ENCODE data around the gene VWA5B2. TPM values are rescaled to one million over a fixed set of nuclear protein-coding genes. Genes with fewer than 3 reads are reported as not detected.
A peak's percentile ranks its signal among the peaks of the same experiment; 100 is the strongest.

The VWA5B2 gene
- total RNA-seq, 2 experiments from 2014 or later = not detected

GRCh38 chr3:184237807-184238206 is 8.4 kb downstream of the VWA5B2 start:
- DNase-seq = no peak
- H3K4me3 Mint-ChIP-seq = no peak overlapping the region
- H3K27me3 Mint-ChIP-seq = peaks cover 4% of the 10 kb centered on the region
- H3K4me1 Mint-ChIP-seq = no peaks in the 10 kb centered on the region
- ChIA-PET CTCF (interaction anchor here (0.6 to 2.1 kb wide), 4 partner anchors 8 to 67 kb away, joined by 3 to 15 read pairs (median 6); no protein-coding TSS in a partner anchor), POLR2A (interaction anchor here (1.1 to 1.2 kb wide), 2 partner anchors 10 kb away, joined by 3 to 5 read pairs; no protein-coding TSS in a partner anchor)
- no peaks in the 10 kb centered on the region for H3K9me3 Mint-ChIP-seq
- H3K36me3 Mint-ChIP-seq (ENCODE audit: low read depth) = peaks cover 3% of the 10 kb centered on the region
- no peak overlapping the region for H3K27ac Mint-ChIP-seq

- DNase-seq = no peak
- Mint-ChIP-seq H3K4me1 (no peaks in the 10 kb centered on the region), H3K36me3 (ENCODE audit: low read depth) (peaks cover 6% of the 10 kb centered on the region), H3K9me3 (no peaks in the 10 kb centered on the region), H3K27me3 (peaks cover 1% of the 10 kb centered on the region), H3K27ac (no peak overlapping the region), H3K4me3 (no peak overlapping the region)
- POLR2A ChIA-PET = interaction anchor here (1.2 kb wide), 1 partner anchor 9 kb away, joined by 5 read pairs; no protein-coding TSS in a partner anchor
- CTCF ChIA-PET = interaction anchor here (0.6 to 2.1 kb wide), 4 partner anchors 8 to 67 kb away, joined by 3 to 15 read pairs (median 6); no protein-coding TSS in a partner anchor
Measured at GRCh38 chr3:184238246-184238818, 8.9 kb downstream of the VWA5B2 start.

GRCh38 chr3:184239221-184239620 is 9.8 kb downstream of the VWA5B2 start:
- no peaks in the 10 kb centered on the region for H3K4me1 Mint-ChIP-seq
- POLR2A ChIA-PET = no interaction called here
- H3K36me3 Mint-ChIP-seq (ENCODE audit: low read depth) = peaks cover 8% of the 10 kb centered on the region
- peaks cover 1% of the 10 kb centered on the region for H3K27me3 Mint-ChIP-seq
- no peak overlapping the region for H3K4me3 Mint-ChIP-seq
- H3K27ac Mint-ChIP-seq = no peak overlapping the region
- no peak for DNase-seq
- H3K9me3 Mint-ChIP-seq = no peaks in the 10 kb centered on the region
- CTCF ChIA-PET = no interaction called here

GRCh38 chr3:184239708-184240107 is 10.3 kb downstream of the VWA5B2 start:
- peaks cover 12% of the 10 kb centered on the region for H3K36me3 Mint-ChIP-seq (ENCODE audit: low read depth)
- no peaks in the 10 kb centered on the region for H3K9me3 Mint-ChIP-seq
- no peak for DNase-seq
- ChIA-PET CTCF (interaction anchor here (0.9 to 1.5 kb wide), 4 partner anchors 10 to 345 kb away, joined by 3 to 8 read pairs (median 6); partner anchors contain the start of gene EEF1AKMT4), POLR2A (interaction anchor here (1.0 to 1.6 kb wide), 2 partner anchors 10 to 12 kb away, joined by 3 to 6 read pairs; partner anchors contain the start of gene VWA5B2)
- no peak overlapping the region for H3K27ac Mint-ChIP-seq
- no peaks in the 10 kb centered on the region for H3K4me1 Mint-ChIP-seq
- H3K27me3 Mint-ChIP-seq = peaks cover 1% of the 10 kb centered on the region
- H3K4me3 Mint-ChIP-seq = no peak overlapping the region

GRCh38 chr3:184240384-184241140 is 11.2 kb downstream of the VWA5B2 start:
- ChIA-PET POLR2A (interaction anchor here (0.9 to 1.6 kb wide), 3 partner anchors 11 to 19 kb away, joined by 3 to 6 read pairs (median 3); partner anchors contain the start of gene VWA5B2), CTCF (interaction anchor here (0.9 to 1.5 kb wide), 4 partner anchors 9 to 345 kb away, joined by 3 to 8 read pairs (median 6); partner anchors contain the start of gene EEF1AKMT4)
- DNase-seq = no peak
- H3K9me3 Mint-ChIP-seq = no peaks in the 10 kb centered on the region
- no peak overlapping the region for H3K27ac Mint-ChIP-seq
- peaks cover 2% of the 10 kb centered on the region for H3K4me1 Mint-ChIP-seq
- H3K4me3 Mint-ChIP-seq = no peak overlapping the region
- peaks cover 1% of the 10 kb centered on the region for H3K27me3 Mint-ChIP-seq
- H3K36me3 Mint-ChIP-seq (ENCODE audit: low read depth) = peaks cover 18% of the 10 kb centered on the region

- Mint-ChIP-seq H3K27me3 (peaks cover 1% of the 10 kb centered on the region), H3K4me3 (no peak overlapping the region), H3K36me3 (ENCODE audit: low read depth) (peaks cover 18% of the 10 kb centered on the region), H3K4me1 (peaks cover 2% of the 10 kb centered on the region), H3K9me3 (no peaks in the 10 kb centered on the region), H3K27ac (no peak overlapping the region)
- ChIA-PET POLR2A (interaction anchor here (0.9 to 1.6 kb wide), 2 partner anchors 13 to 19 kb away, joined by 3 to 6 read pairs; no protein-coding TSS in a partner anchor), CTCF (interaction anchor here (1.1 to 1.5 kb wide), 3 partner anchors 9 to 346 kb away, joined by 4 to 8 read pairs (median 8); partner anchors contain the start of gene EEF1AKMT4)
- DNase-seq = no peak
Measured at GRCh38 chr3:184241141-184241446, 11.7 kb downstream of the VWA5B2 start.

- DNase-seq = no peak
- ChIA-PET CTCF (interaction anchor here (0.8 to 1.5 kb wide), 2 partner anchors 346 kb away, joined by 3 to 4 read pairs; no protein-coding TSS in a partner anchor), POLR2A (no interaction called here)
- Mint-ChIP-seq H3K27ac (no peak overlapping the region), H3K36me3 (ENCODE audit: low read depth) (peaks cover 18% of the 10 kb centered on the region), H3K27me3 (peaks cover 1% of the 10 kb centered on the region), H3K4me3 (no peak overlapping the region), H3K9me3 (no peaks in the 10 kb centered on the region), H3K4me1 (peaks cover 2% of the 10 kb centered on the region)
Measured at GRCh38 chr3:184241447-184242296, 12.3 kb downstream of the VWA5B2 start.

- ChIA-PET CTCF (interaction anchor here (0.8 kb wide), 2 partner anchors 15 to 347 kb away, joined by 3 to 4 read pairs; no protein-coding TSS in a partner anchor), POLR2A (no interaction called here)
- H3K4me3 Mint-ChIP-seq = no peak overlapping the region
- peaks cover 18% of the 10 kb centered on the region for H3K36me3 Mint-ChIP-seq (ENCODE audit: low read depth)
- peaks cover 1% of the 10 kb centered on the region for H3K27me3 Mint-ChIP-seq
- no peaks in the 10 kb centered on the region for H3K9me3 Mint-ChIP-seq
- H3K27ac Mint-ChIP-seq = no peak overlapping the region
- peaks cover 2% of the 10 kb centered on the region for H3K4me1 Mint-ChIP-seq
- DNase-seq = no peak
Measured at GRCh38 chr3:184242297-184242685, 12.9 kb downstream of the VWA5B2 start.

- no peaks in the 10 kb centered on the region for H3K9me3 Mint-ChIP-seq
- POLR2A ChIA-PET = interaction anchor here (0.7 to 1.9 kb wide), 4 partner anchors 11 to 114 kb away, joined by 3 to 9 read pairs (median 4); partner anchors contain the start of gene EIF2B5
Measured at GRCh38 chr3:184248454-184249411, 19.3 kb downstream of the VWA5B2 start, which contains the start of gene ALG3. TSS of gene ALG3 (minus strand) at chr3:184248962. CDS start at chr3:184248940, 22 bp downstream.

GRCh38 chr3:184249412-184250166 is 20.2 kb downstream of the VWA5B2 start, which contains the start of gene EEF1AKMT4:
TSS of gene EEF1AKMT4 (plus strand) at chr3:184249672. CDS start at chr3:184249695, 23 bp downstream.
- CTCF ChIA-PET = interaction anchor here (0.6 to 1.4 kb wide), 29 partner anchors 9 to 374 kb away, joined by 3 to 24 read pairs (median 3); partner anchors contain the start of genes ABCF3, EIF2B5 and PARL
- DNase-seq = peak; percentile 97
- Mint-ChIP-seq H3K27me3 (no peaks in the 10 kb centered on the region), H3K4me3 (peak within 1 kb of the TSS; percentile 83), H3K27ac (peak within 1 kb of the TSS; percentile 89), H3K4me1 (peaks cover 17% of the 10 kb centered on the region), H3K9me3 (no peaks in the 10 kb centered on the region), H3K36me3 (ENCODE audit: low read depth) (peaks cover 7% of the 10 kb centered on the region)
- POLR2A ChIA-PET = interaction anchor here (0.8 to 1.9 kb wide), 7 partner anchors 11 to 115 kb away, joined by 3 to 10 read pairs (median 4); partner anchors contain the start of genes CAMK2N2 and EIF2B5

More at GRCh38 chr3:184248454-184249411, 19.3 kb downstream of the VWA5B2 start, which contains the start of gene ALG3:
- peak; percentile 88 for DNase-seq
- Mint-ChIP-seq H3K27ac (peak within 1 kb of the TSS; percentile 89), H3K27me3 (no peaks in the 10 kb centered on the region), H3K36me3 (ENCODE audit: low read depth) (peaks cover 12% of the 10 kb centered on the region), H3K4me1 (peaks cover 17% of the 10 kb centered on the region), H3K4me3 (peak within 1 kb of the TSS; percentile 83)
- CTCF ChIA-PET = interaction anchor here (1.0 to 1.9 kb wide), 4 partner anchors 21 to 364 kb away, joined by 3 to 8 read pairs (median 5); partner anchors contain the start of gene PARL

Measured in activated CD4-positive, alpha-beta memory T cell treated with anti-CD3 and anti-CD28 coated beads, Interleukin-2, amount 10 ng/mL, durations not matched to agents 7 days and 5 days (primary cell).